ENCODE measurements around the gene OPCML. TPM values are rescaled to one million over a fixed set of nuclear protein-coding genes. Genes with fewer than 3 reads are reported as not detected.

Gene OPCML
- total and polyA plus RNA-seq, 2 of the 13 experiments (the other 11 are each of a cell fraction or from before 2014, with no cell fraction given) = not detected

DNA sequence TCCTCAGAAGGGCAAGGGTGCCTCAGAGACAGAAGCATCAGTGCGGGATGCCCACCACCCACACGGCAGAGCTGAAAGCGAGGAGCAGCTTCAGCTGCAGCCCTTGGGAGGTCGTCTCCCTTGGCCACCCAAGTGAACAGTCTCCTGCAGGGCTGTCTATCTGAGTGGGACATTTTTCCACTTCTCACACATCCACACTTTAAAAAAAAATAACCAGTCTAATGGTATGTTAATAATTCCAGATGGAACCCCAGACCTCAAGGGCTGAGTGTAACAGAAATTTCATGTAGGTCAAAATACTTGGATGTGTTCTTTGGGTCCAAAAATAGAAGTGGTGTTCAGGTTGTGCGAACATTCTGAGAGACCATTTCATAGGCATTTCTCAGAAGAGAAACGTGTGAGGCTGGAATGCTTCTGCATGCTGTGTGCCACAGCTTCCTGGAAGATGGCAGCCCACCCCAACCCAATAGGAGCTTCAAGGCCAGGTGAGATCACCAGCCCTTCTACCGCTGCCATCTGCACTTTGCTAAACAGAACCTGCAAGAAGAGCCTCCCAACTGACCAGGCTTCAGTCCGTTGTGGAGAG lies 623.2 kb downstream of the OPCML start:
- Histone ChIP-seq H3K79me2 (ENCODE audit: insufficient read depth, low read length) (no peaks in the 10 kb centered on the region), H3K4me1 (ENCODE audit: insufficient read depth, low read length) (no peaks in the 10 kb centered on the region), H3K27me3 (ENCODE audit: control insufficient read depth in 1 of 2, insufficient read depth in 2 of 2, low read length in 2 of 2) (0 out of 5 replicates have a peak, but pooled peaks cover 0 to 2% of the 10 kb centered on the region in 2 experiments), H3K9me3 (ENCODE audit: low read length) (no peaks in the 10 kb centered on the region; the same call in 1 of the 2 replicates), H3K9ac (ENCODE audit: insufficient read depth, low read depth, low read length) (no peak overlapping the region), H2AFZ (ENCODE audit: low read length) (no peak overlapping the region), H3K27ac (ENCODE audit: extremely low read length, insufficient read depth, low read length) (no peak overlapping the region), H3K4me2 (ENCODE audit: low read depth, low read length) (no peak overlapping the region), H3K4me3 (replicated peaks in 1 of 3; ENCODE audit: insufficient read depth in 1 of 3, low read depth in 2 of 3, low read length in 3 of 3) (no peak overlapping the region), H4K20me1 (ENCODE audit: insufficient read depth, low read length) (no peaks in the 10 kb centered on the region), H3K36me3 (replicated peaks in 1 of 2; ENCODE audit: control insufficient read depth in 1 of 2, insufficient read depth in 2 of 2, low read length in 2 of 2) (no peaks in the 10 kb centered on the region)
- DNase-seq (ENCODE audit: low spot score) (no peak), ATAC-seq (no peak), FAIRE-seq (no peak)
- CTCF ChIA-PET (ENCODE audit: low intra/inter-chr PET ratio, low total read pairs) = no interaction called here
- in situ Hi-C loops (cut with HindIII; ENCODE audit: extremely low pct_ligation_motif_present, low pct_unique_long_range_greater_than_20kb) (no loop called here), intact Hi-C loops (cut with micrococcal nuclease; ENCODE audit: unreplicated experiment) (no loop called here)
- no TSS peak for BruUV-seq (replicated peaks)
- POLR2A ChIA-PET = no interaction called here
- 13% methylated on average over 5 of the region's 8 CpGs for WGBS (ENCODE audit: low lambda C conversion rate)
- no peak for TF ChIP-seq ZNF224 (CRISPR knock-in tag; IDR thresholded peaks at IDR 0.05)
- TF ChIP-seq SP5 (CRISPR knock-in tag; IDR thresholded peaks at IDR 0.05; ENCODE audit: borderline replicate concordance, low read depth) = no peak

DNA sequence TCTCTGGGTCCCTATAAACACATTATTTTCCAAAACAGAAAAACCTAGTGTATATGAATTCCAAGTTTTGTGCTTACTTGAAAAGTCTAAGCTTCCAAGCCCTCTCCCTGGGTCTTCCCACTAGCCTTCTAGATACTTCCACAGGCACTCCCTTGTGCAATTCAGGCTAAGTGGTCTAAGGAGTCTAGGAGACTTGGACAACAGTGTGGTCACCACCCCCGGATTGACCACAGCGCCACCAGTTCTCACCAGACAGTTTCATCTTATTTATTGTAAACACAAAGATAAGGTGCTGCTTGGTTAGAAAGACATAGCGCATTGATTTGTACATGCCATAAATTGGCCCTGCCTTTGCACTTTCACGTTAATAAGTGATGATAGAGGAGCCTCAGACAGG lies 623.9 kb downstream of the OPCML start:
- H3K4me1 ChIP-seq (ENCODE audit: insufficient read depth, low read length) = no peaks in the 10 kb centered on the region
- H3K4me3 ChIP-seq (replicated peaks in 1 of 3; ENCODE audit: insufficient read depth in 1 of 3, low read depth in 2 of 3, low read length in 3 of 3) = no peak overlapping the region
- no peaks in the 10 kb centered on the region for H3K79me2 ChIP-seq (ENCODE audit: insufficient read depth, low read length)
- no TSS peak for BruUV-seq (replicated peaks)
- H3K27ac ChIP-seq (ENCODE audit: extremely low read length, insufficient read depth, low read length) = no peak overlapping the region
- no peak overlapping the region for H3K4me2 ChIP-seq (ENCODE audit: low read depth, low read length)
- CTCF ChIA-PET (ENCODE audit: low intra/inter-chr PET ratio, low total read pairs) = no interaction called here
- intact Hi-C loops (cut with micrococcal nuclease; ENCODE audit: unreplicated experiment) = no loop called here
- 0 out of 5 replicates have a peak, but pooled peaks cover 0 to 2% of the 10 kb centered on the region in 2 experiments for H3K27me3 ChIP-seq (ENCODE audit: control insufficient read depth in 1 of 2, insufficient read depth in 2 of 2, low read length in 2 of 2)
- WGBS (ENCODE audit: low lambda C conversion rate) = 49% methylated on average over 4 of the region's 4 CpGs
- H3K36me3 ChIP-seq (replicated peaks in 1 of 2; ENCODE audit: control insufficient read depth in 1 of 2, insufficient read depth in 2 of 2, low read length in 2 of 2) = no peaks in the 10 kb centered on the region
- POLR2A ChIA-PET = no interaction called here
- no peaks in the 10 kb centered on the region; the same call in 1 of the 2 replicates for H3K9me3 ChIP-seq (ENCODE audit: low read length)
- ATAC-seq (no peak), FAIRE-seq (no peak), DNase-seq (ENCODE audit: low spot score) (no peak)
- no peak overlapping the region for H2AFZ ChIP-seq (ENCODE audit: low read length)
- in situ Hi-C loops (cut with HindIII; ENCODE audit: extremely low pct_ligation_motif_present, low pct_unique_long_range_greater_than_20kb) = no loop called here
- no peaks in the 10 kb centered on the region for H4K20me1 ChIP-seq (ENCODE audit: insufficient read depth, low read length)
- H3K9ac ChIP-seq (ENCODE audit: insufficient read depth, low read depth, low read length) = no peak overlapping the region
- TF ChIP-seq ZNF547 (CRISPR knock-in tag; IDR thresholded peaks at IDR 0.05) = no peak
- no peak for TF ChIP-seq NFKBIZ (CRISPR knock-in tag; IDR thresholded peaks at IDR 0.05)
- no peak for TF ChIP-seq ATF3 (CRISPR knock-in tag; IDR thresholded peaks at IDR 0.05)
- TF ChIP-seq ZC3H13 (CRISPR knock-in tag; IDR thresholded peaks at IDR 0.05) = no peak
- TF ChIP-seq SOX5 (CRISPR knock-in tag; IDR thresholded peaks at IDR 0.05; ENCODE audit: borderline replicate concordance) = no peak
- TF ChIP-seq JUND (CRISPR knock-in tag; IDR thresholded peaks at IDR 0.05) = no peak
- TF ChIP-seq ZNF800 (CRISPR knock-in tag; IDR thresholded peaks at IDR 0.05) = no peak
- TF ChIP-seq ARHGAP35 (CRISPR knock-in tag; IDR thresholded peaks at IDR 0.05; ENCODE audit: borderline replicate concordance) = no peak
- TF ChIP-seq ZNF350 (CRISPR knock-in tag; IDR thresholded peaks at IDR 0.05; ENCODE audit: borderline replicate concordance, low read depth) = no peak
- no peak for TF ChIP-seq YEATS4 (CRISPR knock-in tag; IDR thresholded peaks at IDR 0.05; ENCODE audit: borderline replicate concordance)
- no peak for TF ChIP-seq ZFP91 (CRISPR knock-in tag; IDR thresholded peaks at IDR 0.05; ENCODE audit: borderline replicate concordance)
- no peak for TF ChIP-seq CBX2 (IDR thresholded peaks at IDR 0.05; ENCODE audit: low read depth, low read length)
- no peak for TF ChIP-seq CBX2 (CRISPR knock-in tag; IDR thresholded peaks at IDR 0.05; ENCODE audit: low read depth)
- TF ChIP-seq ZNF558 (CRISPR knock-in tag; IDR thresholded peaks at IDR 0.05; ENCODE audit: borderline replicate concordance) = no peak

Data from HepG2 (cell line).